NCI-H187 treated with DMSO at 0.1 percent for 48 hours (cell line): ENCODE data around the gene CCDC61.

ENCODE experiments used
- DNase-seq: peaks from one replicate; lab custom pipeline; 2025; lab: John Stamatoyannopoulos, UW

The CCDC61 gene

GRCh38 chr19:45973553-45974338 is 21.5 kb upstream of the CCDC61 start, which contains the start of gene NOVA2:
Gene NOVA2 (minus strand): TSS chr19:45973865. CDS start chr19:45973351, 514 bp downstream.
- DNase-seq, result no peak

- DNase-seq, result no peak
These were observed 19.8 kb upstream of the CCDC61 start for GRCh38 chr19:45975306-45976070.

GRCh38 chr19:45976178-45976577 is 19.1 kb upstream of the CCDC61 start:
- no peak for DNase-seq

GRCh38 chr19:45978156-45978555 is 17.1 kb upstream of the CCDC61 start:
- no peak for DNase-seq

GRCh38 chr19:45981350-45981749 is 13.9 kb upstream of the CCDC61 start:
- DNase-seq, result no peak

- DNase-seq, result no peak
These were observed 9.9 kb upstream of the CCDC61 start for GRCh38 chr19:45985321-45985720.

- DNase-seq, result no peak
These were observed 5.0 kb upstream of the CCDC61 start for GRCh38 chr19:45990113-45990728.

GRCh38 chr19:45994456-45994997 is 740 bp upstream of the CCDC61 start:
- no peak for DNase-seq

- no peak for DNase-seq
These were observed 583 bp downstream of the CCDC61 start for GRCh38 chr19:45995715-45996385.

GRCh38 chr19:45996933-45997332 is 1.7 kb downstream of the CCDC61 start:
- DNase-seq, result no peak

GRCh38 chr19:45998834-45999233 is 3.6 kb downstream of the CCDC61 start:
- no peak for DNase-seq

- DNase-seq, result no peak
These were observed 4.4 kb downstream of the CCDC61 start for GRCh38 chr19:45999653-46000121.

GRCh38 chr19:46000491-46001246 is 5.4 kb downstream of the CCDC61 start:
- DNase-seq, result no peak

GRCh38 chr19:46002678-46003275 is 7.5 kb downstream of the CCDC61 start:
- no peak for DNase-seq

- DNase-seq, result no peak
These were observed 11.1 kb downstream of the CCDC61 start for GRCh38 chr19:46006411-46006810.

GRCh38 chr19:46009530-46010510 is 14.6 kb downstream of the CCDC61 start:
- DNase-seq, result peak; percentile 23

- DNase-seq, result no peak
These were observed 19.3 kb downstream of the CCDC61 start for GRCh38 chr19:46014534-46014933.

- peak; percentile 61 for DNase-seq
These were observed 19.8 kb downstream of the CCDC61 start for GRCh38 chr19:46014941-46015686.
